Neural progenitor cell (in vitro differentiated cells): ENCODE measurements around the gene SHLD2. TPM values are rescaled to one million over a fixed set of nuclear protein-coding genes. Genes with fewer than 3 reads are reported as not detected.
"Not testable (repeated sequence)": the region's sequence is repeated elsewhere in the genome, so short reads cannot be mapped to it uniquely, and the experiment has no call there.

Source experiments
- DNase-seq: peaks from one replicate; pipeline ENCODE4 v3.0.0-alpha.2; 2016; ENCODE audit warnings: low spot score
- H2AFZ ChIP-seq: fragments of 200-600 bp; sonication (generic); replicated peaks from 2 replicates; pipeline ENCODE4 v1.6.1; 2016; ENCODE audit warnings: antibody characterized with exemption
- H3F3A ChIP-seq: fragments of 200-600 bp; sonication (generic); 2 replicates; pipeline ENCODE4 v1.6.1; 2016; ENCODE audit warnings: antibody characterized with exemption, low read depth
- H3K27ac ChIP-seq: fragments of 200-600 bp; sonication (generic); 2 replicates; pipeline ENCODE4 v1.5.1; 2016; ENCODE audit warnings: mild to moderate bottlenecking
- H3K27me3 ChIP-seq: fragments of 200-600 bp; sonication (generic); 2 replicates; pipeline ENCODE4 v1.6.1; 2016; ENCODE audit warnings: mild to moderate bottlenecking, moderate library complexity
- H3K36me3 ChIP-seq: fragments of 200-600 bp; sonication (generic); 2 replicates; pipeline ENCODE4 v1.5.1; 2016
- H3K4me1 ChIP-seq: fragments of 200-600 bp; sonication (generic); 2 replicates; pipeline ENCODE4 v1.6.1; 2016; ENCODE audit warnings: mixed run types
- H3K4me2 ChIP-seq: fragments of 200-600 bp; sonication (generic); 2 replicates; pipeline ENCODE4 v1.6.1; 2016
- H3K4me3 ChIP-seq: fragments of 200-600 bp; sonication (generic); 2 replicates; pipeline ENCODE4 v1.5.1; 2016
- H3K79me2 ChIP-seq: fragments of 200-600 bp; sonication (generic); 2 replicates; pipeline ENCODE4 v1.6.1; 2016; ENCODE audit warnings: low read depth
- H3K9ac ChIP-seq: fragments of 200-600 bp; sonication (generic); 2 replicates; pipeline ENCODE4 v1.6.1; 2016
- H3K9me3 ChIP-seq: fragments of 200-600 bp; sonication (generic); 2 replicates; pipeline ENCODE4 v1.5.1; 2016; ENCODE audit warnings: low read depth
- H4K20me1 ChIP-seq: fragments of 200-600 bp; sonication (generic); 2 replicates; pipeline ENCODE4 v1.6.1; 2016; ENCODE audit warnings: low read depth
- H3K27ac Mint-ChIP-seq: 3 replicates; pipeline ENCODE4 v1.8.0; 2021; ENCODE audit warnings: mixed read lengths
- H3K27me3 Mint-ChIP-seq: 2 replicates; pipeline ENCODE4 v1.8.0; 2022; ENCODE audit warnings: low read depth, mild to moderate bottlenecking, inconsistent platforms, moderate library complexity, mixed read lengths; ENCODE audit not compliant: insufficient read depth
- H3K36me3 Mint-ChIP-seq: 3 replicates; pipeline ENCODE4 v1.8.0; 2021; ENCODE audit warnings: mixed read lengths
- H3K4me1 Mint-ChIP-seq: 3 replicates; pipeline ENCODE4 v1.8.0; 2021; ENCODE audit warnings: mixed read lengths
- H3K4me3 Mint-ChIP-seq: 3 replicates; pipeline ENCODE4 v1.8.0; 2021; ENCODE audit warnings: mild to moderate bottlenecking, moderate library complexity, mixed read lengths
- H3K9me3 Mint-ChIP-seq: 3 replicates; pipeline ENCODE4 v1.8.0; 2020; ENCODE audit warnings: mixed read lengths
- total RNA-seq: library from RNA; depleted of rRNA; stranded (reverse); fragments of >200 nt; gene quantifications from 2 replicates; pipeline ENCODE4 v1.2.3, GENCODE V29; 2015; ENCODE audit warnings: low replicate concordance

Gene SHLD2
- total RNA-seq, 1 donor from 2014 or later: 40.8 TPM

DNA sequence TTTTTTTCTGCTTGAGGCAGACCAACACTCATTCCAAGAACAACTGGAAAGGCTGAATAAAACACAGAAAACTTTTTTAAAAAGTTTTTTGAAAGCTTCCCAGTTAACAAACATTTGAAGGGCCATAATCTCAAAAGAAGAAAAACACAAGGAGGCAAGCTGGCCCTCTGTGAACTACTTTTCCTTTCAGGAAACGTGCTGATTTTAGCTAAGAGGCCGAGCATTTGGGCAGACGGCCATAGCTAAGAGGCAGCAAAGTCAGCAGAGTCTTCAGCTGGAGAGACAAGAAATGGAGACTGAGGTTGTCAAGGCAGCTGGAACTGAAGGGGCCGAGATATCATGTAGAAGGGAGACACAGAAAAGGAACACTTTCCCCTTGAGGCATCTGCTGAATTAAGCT is 111.9 kb downstream of the SHLD2 start:
- H3K4me3 Mint-ChIP-seq, H3F3A ChIP-seq, H3K9me3 Mint-ChIP-seq, H3K27ac Mint-ChIP-seq, H3K4me3 ChIP-seq, H4K20me1 ChIP-seq, H3K4me1 ChIP-seq, H3K27me3 ChIP-seq, DNase-seq, H3K27me3 Mint-ChIP-seq, H3K4me2 ChIP-seq, H2AFZ ChIP-seq, H3K79me2 ChIP-seq, H3K27ac ChIP-seq, H3K36me3 ChIP-seq, H3K9me3 ChIP-seq, H3K36me3 Mint-ChIP-seq, H3K9ac ChIP-seq: not testable (repeated sequence)
- H3K4me1 Mint-ChIP-seq: peaks cover 11% of the 10 kb centered on the region

- not testable (repeated sequence) for H3K79me2 ChIP-seq, H3K4me2 ChIP-seq, H3K36me3 ChIP-seq, H3K4me1 Mint-ChIP-seq, H3F3A ChIP-seq, H3K9ac ChIP-seq, H3K9me3 ChIP-seq, H3K9me3 Mint-ChIP-seq, H3K4me3 Mint-ChIP-seq, H3K27ac Mint-ChIP-seq, H3K27ac ChIP-seq, H2AFZ ChIP-seq, DNase-seq, H3K27me3 Mint-ChIP-seq, H3K27me3 ChIP-seq, H3K4me1 ChIP-seq, H3K4me3 ChIP-seq, H4K20me1 ChIP-seq
- peaks cover 10% of the 10 kb centered on the region for H3K36me3 Mint-ChIP-seq
Observed at GRCh38 chr10:87210309-87210708, 115.3 kb downstream of the SHLD2 start.

DNA sequence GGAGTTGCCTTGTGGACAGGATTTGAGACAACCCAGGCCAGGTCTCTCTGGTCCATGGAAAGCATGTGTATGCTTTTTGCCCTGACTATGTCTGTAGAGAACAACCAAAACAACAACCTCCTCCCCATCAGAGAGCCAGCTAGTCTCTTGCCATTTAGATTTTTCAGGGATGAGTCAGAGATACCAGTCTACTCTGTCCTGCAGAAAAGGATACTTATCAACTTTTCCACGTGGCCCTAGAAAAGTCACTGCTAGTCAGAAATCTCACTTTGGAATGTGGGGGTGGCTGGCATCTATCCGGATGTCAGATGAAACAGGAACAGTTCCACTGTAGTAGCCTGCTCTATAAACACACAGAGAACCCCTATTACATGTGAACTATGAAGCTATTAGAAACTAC is 116.8 kb downstream of the SHLD2 start:
- not testable (repeated sequence) for H2AFZ ChIP-seq, H3F3A ChIP-seq, H4K20me1 ChIP-seq, H3K4me3 ChIP-seq, DNase-seq, H3K9ac ChIP-seq, H3K27me3 ChIP-seq, H3K27ac Mint-ChIP-seq, H3K27ac ChIP-seq, H3K4me3 Mint-ChIP-seq, H3K36me3 ChIP-seq, H3K4me1 Mint-ChIP-seq, H3K4me2 ChIP-seq, H3K9me3 Mint-ChIP-seq, H3K79me2 ChIP-seq, H3K27me3 Mint-ChIP-seq, H3K9me3 ChIP-seq, H3K4me1 ChIP-seq
- peaks cover 11% of the 10 kb centered on the region for H3K36me3 Mint-ChIP-seq

GRCh38 chr10:87213150-87213765 is 118.3 kb downstream of the SHLD2 start:
- H3K27me3 Mint-ChIP-seq, H3K36me3 Mint-ChIP-seq, H3K4me3 ChIP-seq, H3K4me2 ChIP-seq, H3F3A ChIP-seq, DNase-seq, H3K9me3 Mint-ChIP-seq, H3K36me3 ChIP-seq, H3K4me3 Mint-ChIP-seq, H3K27me3 ChIP-seq, H2AFZ ChIP-seq, H3K9ac ChIP-seq, H4K20me1 ChIP-seq, H3K4me1 ChIP-seq, H3K27ac Mint-ChIP-seq, H3K9me3 ChIP-seq, H3K79me2 ChIP-seq, H3K4me1 Mint-ChIP-seq, H3K27ac ChIP-seq: not testable (repeated sequence)

DNA sequence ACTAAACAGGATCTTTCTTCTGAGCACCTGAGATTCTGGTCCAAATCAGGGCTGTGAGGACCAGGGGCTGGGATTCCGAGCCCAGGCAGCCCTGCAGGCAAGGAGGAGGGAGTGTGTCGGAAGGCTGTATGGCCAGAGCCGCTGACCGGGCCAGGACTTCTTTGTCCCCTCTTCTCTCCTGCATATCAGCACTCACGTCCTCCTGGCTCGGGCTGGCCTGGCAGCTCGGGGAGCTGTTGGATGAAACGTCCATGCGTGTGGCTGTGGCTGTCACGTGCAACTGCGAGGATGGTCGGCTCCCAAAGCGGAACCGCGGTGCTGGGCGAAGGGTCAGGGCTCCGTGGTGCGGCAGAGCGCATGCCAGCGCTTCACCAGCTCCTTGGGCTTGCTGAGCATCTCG is 118.8 kb downstream of the SHLD2 start:
- H3K27me3 ChIP-seq, H3K4me3 Mint-ChIP-seq, H3K36me3 ChIP-seq, H3K27ac Mint-ChIP-seq, H3K36me3 Mint-ChIP-seq, H3K27me3 Mint-ChIP-seq, H3K4me2 ChIP-seq, H3F3A ChIP-seq, H3K9me3 ChIP-seq, H3K27ac ChIP-seq, H3K4me1 Mint-ChIP-seq, H2AFZ ChIP-seq, H3K79me2 ChIP-seq, H3K4me3 ChIP-seq, H3K9ac ChIP-seq, H3K9me3 Mint-ChIP-seq, H4K20me1 ChIP-seq, DNase-seq, H3K4me1 ChIP-seq: not testable (repeated sequence)

- not testable (repeated sequence) for H3K9ac ChIP-seq, H3K27ac Mint-ChIP-seq, H3K27me3 ChIP-seq, H3K79me2 ChIP-seq, H3F3A ChIP-seq, H3K27ac ChIP-seq, H3K4me2 ChIP-seq, DNase-seq, H3K36me3 Mint-ChIP-seq, H3K4me3 Mint-ChIP-seq, H3K36me3 ChIP-seq, H2AFZ ChIP-seq, H3K4me1 Mint-ChIP-seq, H3K9me3 ChIP-seq, H3K4me3 ChIP-seq, H3K4me1 ChIP-seq, H3K9me3 Mint-ChIP-seq, H4K20me1 ChIP-seq, H3K27me3 Mint-ChIP-seq
Observed at GRCh38 chr10:87216120-87216519, 121.1 kb downstream of the SHLD2 start.

DNA sequence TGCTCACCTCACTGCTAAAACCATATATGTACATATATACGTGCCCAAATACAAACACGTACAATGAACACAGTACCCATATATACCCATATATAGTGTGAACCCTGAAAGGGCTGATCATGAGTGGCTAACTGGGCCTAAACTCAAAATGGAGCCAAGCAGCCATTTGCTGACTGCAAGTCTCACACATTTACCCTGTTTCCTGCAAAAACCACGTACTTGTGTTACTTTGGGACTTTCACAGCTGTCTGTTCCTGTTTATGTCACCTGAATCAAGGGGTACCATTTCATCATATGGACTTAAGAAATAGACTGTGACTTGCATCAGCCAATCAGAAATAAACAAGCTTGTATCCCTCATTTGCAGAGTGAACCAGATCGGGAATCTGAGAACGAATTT is 124.4 kb downstream of the SHLD2 start:
- not testable (repeated sequence) for H3K27me3 Mint-ChIP-seq, H3K27ac Mint-ChIP-seq, H3F3A ChIP-seq, H3K36me3 ChIP-seq, H4K20me1 ChIP-seq, H3K9me3 Mint-ChIP-seq, H3K4me3 ChIP-seq, H3K9me3 ChIP-seq, H3K27me3 ChIP-seq, H3K9ac ChIP-seq, H3K36me3 Mint-ChIP-seq, H3K27ac ChIP-seq, H3K79me2 ChIP-seq, H3K4me1 ChIP-seq, H3K4me2 ChIP-seq, H3K4me3 Mint-ChIP-seq, DNase-seq, H3K4me1 Mint-ChIP-seq, H2AFZ ChIP-seq

- not testable (repeated sequence) for H3K4me1 ChIP-seq, H3K27me3 ChIP-seq, DNase-seq, H3K9me3 ChIP-seq, H3K9me3 Mint-ChIP-seq, H3K27ac ChIP-seq, H3K36me3 ChIP-seq, H2AFZ ChIP-seq, H3K4me3 Mint-ChIP-seq, H3K9ac ChIP-seq, H4K20me1 ChIP-seq, H3K4me1 Mint-ChIP-seq, H3K79me2 ChIP-seq, H3K27ac Mint-ChIP-seq, H3K36me3 Mint-ChIP-seq, H3K4me3 ChIP-seq, H3F3A ChIP-seq, H3K27me3 Mint-ChIP-seq, H3K4me2 ChIP-seq
Observed at GRCh38 chr10:87222789-87223188, 127.8 kb downstream of the SHLD2 start.
